ENCODE results near the gene OR2AT4. TPM values are rescaled to one million over a fixed set of nuclear protein-coding genes. Genes with fewer than 3 reads are reported as not detected.
"Not testable (repeated sequence)": the region's sequence is repeated elsewhere in the genome, so short reads cannot be mapped to it uniquely, and the experiment has no call there.

Gene OR2AT4
- total RNA-seq, 1 donor from 2014 or later, result not detected

DNA sequence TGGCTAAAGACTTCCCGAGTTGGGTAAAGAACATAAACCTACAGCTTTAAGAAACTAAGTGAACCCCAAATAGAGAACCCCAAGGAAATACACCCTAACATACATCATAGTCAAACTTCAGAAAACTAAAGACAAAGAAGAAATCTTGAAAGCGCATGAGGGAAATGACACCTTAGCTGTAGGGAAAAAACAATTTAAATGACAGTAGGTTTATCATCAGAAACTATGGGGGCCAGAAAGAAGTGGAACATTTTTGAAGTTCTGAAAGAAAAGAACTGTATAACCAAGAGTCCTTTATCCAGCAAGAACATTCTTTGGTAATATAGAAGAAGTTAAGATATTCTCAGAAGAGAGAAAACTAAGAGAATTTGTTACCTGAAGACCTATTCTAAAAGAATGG is 15.5 kb upstream of the OR2AT4 start:
- no peaks in the 10 kb centered on the region for H3K27me3 Mint-ChIP-seq (ENCODE audit: low read depth)
- peaks cover 45% of the 10 kb centered on the region for H3K9me3 Mint-ChIP-seq
- TF ChIP-seq, protein P1, sequence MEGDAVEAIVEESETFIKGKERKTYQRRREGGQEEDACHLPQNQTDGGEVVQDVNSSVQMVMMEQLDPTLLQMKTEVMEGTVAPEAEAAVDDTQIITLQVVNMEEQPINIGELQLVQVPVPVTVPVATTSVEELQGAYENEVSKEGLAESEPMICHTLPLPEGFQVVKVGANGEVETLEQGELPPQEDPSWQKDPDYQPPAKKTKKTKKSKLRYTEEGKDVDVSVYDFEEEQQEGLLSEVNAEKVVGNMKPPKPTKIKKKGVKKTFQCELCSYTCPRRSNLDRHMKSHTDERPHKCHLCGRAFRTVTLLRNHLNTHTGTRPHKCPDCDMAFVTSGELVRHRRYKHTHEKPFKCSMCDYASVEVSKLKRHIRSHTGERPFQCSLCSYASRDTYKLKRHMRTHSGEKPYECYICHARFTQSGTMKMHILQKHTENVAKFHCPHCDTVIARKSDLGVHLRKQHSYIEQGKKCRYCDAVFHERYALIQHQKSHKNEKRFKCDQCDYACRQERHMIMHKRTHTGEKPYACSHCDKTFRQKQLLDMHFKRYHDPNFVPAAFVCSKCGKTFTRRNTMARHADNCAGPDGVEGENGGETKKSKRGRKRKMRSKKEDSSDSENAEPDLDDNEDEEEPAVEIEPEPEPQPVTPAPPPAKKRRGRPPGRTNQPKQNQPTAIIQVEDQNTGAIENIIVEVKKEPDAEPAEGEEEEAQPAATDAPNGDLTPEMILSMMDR (IDR thresholded peaks at IDR 0.05; ENCODE audit: unreplicated experiment), result no peak
- no peak overlapping the region for H3K27ac Mint-ChIP-seq
- no peaks in the 10 kb centered on the region for H3K4me1 Mint-ChIP-seq
- H3K36me3 Mint-ChIP-seq, result no peaks in the 10 kb centered on the region
- no peak for DNase-seq (ENCODE audit: low spot score in 2 of 2, unreplicated experiment in 2 of 2)
- no peak overlapping the region for H3K4me3 Mint-ChIP-seq

DNA sequence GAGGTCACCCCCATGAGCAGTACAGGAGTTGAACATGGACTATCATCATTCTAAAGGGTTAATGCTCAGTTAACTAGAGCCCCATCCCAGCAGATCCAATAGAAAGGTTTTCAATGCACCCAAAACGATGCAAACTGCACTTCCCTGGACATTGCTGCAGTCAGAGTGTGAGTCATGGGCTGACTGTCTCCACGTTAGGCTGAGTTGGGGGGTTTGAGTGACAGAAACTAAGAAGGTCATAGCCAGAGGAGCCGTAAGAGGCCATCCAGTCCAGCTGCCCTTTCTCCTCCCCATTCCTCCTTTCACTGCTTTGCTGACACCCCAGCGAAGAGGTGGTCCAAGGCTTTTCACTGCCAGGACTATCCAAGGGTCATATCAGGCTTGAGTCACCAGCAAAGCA is 10.5 kb upstream of the OR2AT4 start:
- no peak overlapping the region for H3K27ac Mint-ChIP-seq
- no peaks in the 10 kb centered on the region for H3K4me1 Mint-ChIP-seq
- H3K36me3 Mint-ChIP-seq, result no peaks in the 10 kb centered on the region
- DNase-seq (ENCODE audit: low spot score in 2 of 2, unreplicated experiment in 2 of 2), result no peak
- TF ChIP-seq, protein P1 (IDR thresholded peaks at IDR 0.05; ENCODE audit: unreplicated experiment), result no peak
- H3K9me3 Mint-ChIP-seq, result peaks cover 21% of the 10 kb centered on the region
- no peaks in the 10 kb centered on the region for H3K27me3 Mint-ChIP-seq (ENCODE audit: low read depth)
- H3K4me3 Mint-ChIP-seq, result no peak overlapping the region

DNA sequence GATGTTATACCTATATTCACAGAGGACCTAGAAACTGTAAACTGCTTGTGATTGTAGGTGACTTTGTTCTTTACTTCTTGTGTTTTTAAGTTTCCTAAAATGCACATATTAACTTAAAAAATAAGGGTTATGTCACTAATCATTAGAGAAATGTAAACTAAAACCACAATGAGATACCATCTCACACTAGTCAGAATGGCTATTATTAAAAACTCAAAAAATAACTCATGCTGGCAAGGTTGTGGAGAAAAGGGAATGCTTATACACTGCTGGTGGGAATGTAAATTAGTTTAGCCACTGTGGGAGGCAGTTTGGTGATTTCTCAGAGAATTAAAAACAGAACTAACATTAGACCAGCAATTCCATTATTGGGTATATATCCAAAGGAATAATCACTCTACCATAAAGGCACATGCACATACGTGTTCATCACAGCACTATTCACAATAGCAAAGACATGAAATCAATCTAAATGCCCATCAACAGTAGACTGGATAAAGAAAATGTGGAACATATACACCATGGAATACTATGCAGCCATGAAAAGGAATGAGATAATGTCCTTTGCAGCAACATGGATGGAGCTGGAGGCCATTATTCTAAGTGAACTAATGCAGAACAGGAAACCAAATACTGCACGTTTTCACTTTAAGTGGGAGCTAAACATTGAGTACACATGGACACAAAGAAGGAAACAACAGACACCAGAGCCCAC is 9.4 kb upstream of the OR2AT4 start:
- not testable (repeated sequence) for H3K27me3 Mint-ChIP-seq (ENCODE audit: low read depth); H3K36me3 Mint-ChIP-seq; H3K27ac Mint-ChIP-seq

DNA sequence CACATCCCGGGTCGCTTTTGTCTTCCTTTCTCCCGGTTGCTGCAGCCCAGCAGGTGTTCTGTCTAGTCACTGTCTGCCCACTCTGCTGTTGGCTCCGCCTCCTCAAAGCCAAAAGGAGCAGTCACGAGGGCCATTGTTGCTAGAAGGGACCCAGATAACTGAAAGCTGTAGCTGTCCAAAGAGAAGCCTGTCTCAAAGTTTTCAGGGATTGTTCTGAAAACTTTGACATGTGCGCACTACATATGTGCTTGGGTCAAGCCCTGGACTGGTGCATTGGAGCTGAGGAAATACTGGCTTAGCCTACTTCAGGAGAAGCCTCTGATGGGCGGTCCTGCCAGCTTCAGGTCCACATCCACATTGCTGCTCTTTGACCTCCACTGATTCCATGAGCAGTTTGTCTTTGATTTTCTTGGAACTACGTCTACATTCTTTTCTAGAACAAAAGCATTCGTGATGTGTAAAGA is 8.8 kb upstream of the OR2AT4 start:
- DNase-seq (ENCODE audit: low spot score in 2 of 2, unreplicated experiment in 2 of 2), result no peak
- no peak overlapping the region for H3K27ac Mint-ChIP-seq

More for the DNA sequence above, 9.4 kb upstream of the OR2AT4 start:
- not testable (repeated sequence) for DNase-seq (ENCODE audit: low spot score in 2 of 2, unreplicated experiment in 2 of 2); H3K4me1 Mint-ChIP-seq; H3K4me3 Mint-ChIP-seq
- H3K9me3 Mint-ChIP-seq, result peaks cover 19% of the 10 kb centered on the region

DNA sequence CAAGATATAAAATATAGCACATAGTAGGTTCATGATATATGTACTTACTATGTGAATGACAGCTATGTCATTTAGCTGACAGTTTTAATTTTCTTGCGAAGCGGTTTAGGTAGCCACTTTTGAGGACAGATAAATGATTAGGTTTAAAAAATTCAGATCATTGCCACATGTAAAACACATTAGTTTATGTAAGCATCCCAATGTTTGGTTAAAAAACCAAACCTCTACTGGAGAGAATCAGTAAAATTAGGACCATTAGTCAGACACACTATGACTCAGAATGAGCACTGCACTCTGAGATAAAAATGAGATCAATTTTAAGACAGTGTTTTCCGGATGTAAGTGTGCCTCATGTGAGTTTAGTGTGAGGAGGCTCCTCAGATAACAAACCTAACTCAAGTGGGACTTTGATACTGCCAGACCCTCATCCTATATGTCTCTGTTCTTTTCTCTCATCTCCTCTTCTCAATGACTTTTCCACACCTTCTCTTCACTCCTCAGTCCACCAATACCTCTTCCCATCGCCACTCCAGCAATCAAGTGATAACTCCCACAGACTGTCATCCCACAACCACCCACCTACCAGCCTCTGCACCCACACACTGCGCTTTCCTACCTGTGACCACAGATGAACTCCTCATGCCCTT is 6.8 kb upstream of the OR2AT4 start:
- Mint-ChIP-seq H3K27ac (no peak overlapping the region), H3K4me1 (no peaks in the 10 kb centered on the region), H3K4me3 (no peak overlapping the region), H3K27me3 (ENCODE audit: low read depth) (peaks cover 13% of the 10 kb centered on the region), H3K36me3 (no peaks in the 10 kb centered on the region), H3K9me3 (peaks cover 8% of the 10 kb centered on the region)
- TF ChIP-seq, protein P1 (IDR thresholded peaks at IDR 0.05; ENCODE audit: unreplicated experiment), result no peak
- no peak for DNase-seq (ENCODE audit: low spot score in 2 of 2, unreplicated experiment in 2 of 2)

More for the DNA sequence above, 8.8 kb upstream of the OR2AT4 start:
- Mint-ChIP-seq H3K4me3 (no peak overlapping the region), H3K9me3 (peaks cover 13% of the 10 kb centered on the region), H3K4me1 (no peaks in the 10 kb centered on the region), H3K27me3 (ENCODE audit: low read depth) (peaks cover 8% of the 10 kb centered on the region), H3K36me3 (no peaks in the 10 kb centered on the region)
- TF ChIP-seq, protein P1 (IDR thresholded peaks at IDR 0.05; ENCODE audit: unreplicated experiment), result no peak

DNA sequence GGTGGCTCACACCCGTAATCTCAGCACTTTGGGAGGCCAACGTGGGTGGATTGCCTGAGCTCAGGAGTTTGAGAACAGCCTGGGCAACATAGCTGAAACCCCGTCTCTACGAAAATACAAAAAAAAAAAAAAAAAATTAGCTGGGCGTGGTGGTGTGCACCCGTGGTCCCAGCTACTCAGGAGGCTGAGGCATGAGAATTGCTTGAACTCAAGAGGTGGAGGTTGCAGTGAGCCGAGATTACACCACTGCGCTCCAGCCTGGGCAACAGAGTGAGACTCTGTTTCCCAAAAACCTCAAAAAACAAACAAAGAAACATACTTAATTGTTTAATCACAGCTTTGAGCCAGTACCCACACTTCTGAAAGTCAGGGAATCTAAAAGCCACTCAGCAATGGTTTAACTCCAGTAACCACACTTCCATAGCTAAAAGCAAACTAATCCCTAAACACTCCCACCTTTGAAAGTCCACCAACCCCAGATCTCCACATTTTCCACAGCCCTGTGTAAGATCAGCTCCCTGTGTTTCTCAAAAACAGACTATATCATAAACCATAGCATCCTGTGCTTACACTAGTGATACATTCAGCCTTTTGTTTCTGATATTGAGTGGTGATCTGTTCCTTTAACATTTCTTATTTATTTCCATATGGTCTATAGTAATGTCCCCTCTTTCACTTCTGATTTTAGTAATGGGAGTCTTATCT is 4.9 kb upstream of the OR2AT4 start:
- H3K36me3 Mint-ChIP-seq, result no peaks in the 10 kb centered on the region
- no peak overlapping the region for H3K27ac Mint-ChIP-seq
- H3K9me3 Mint-ChIP-seq, result peaks cover 8% of the 10 kb centered on the region
- H3K4me1 Mint-ChIP-seq, result no peaks in the 10 kb centered on the region
- DNase-seq (ENCODE audit: low spot score in 2 of 2, unreplicated experiment in 2 of 2), result no peak
- H3K4me3 Mint-ChIP-seq, result no peak overlapping the region
- peaks cover 16% of the 10 kb centered on the region for H3K27me3 Mint-ChIP-seq (ENCODE audit: low read depth)
- TF ChIP-seq, protein P1 (IDR thresholded peaks at IDR 0.05; ENCODE audit: unreplicated experiment), result no peak

Data from mesothelial cell of epicardium (in vitro differentiated cells).